Neutrophil (primary cell): ENCODE measurements around the gene KHDRBS2.

Experiments
- H3K27ac ChIP-seq: fragments of 200-600 bp; sonication (generic); 2 replicates; pipeline ENCODE4 v1.5.1; 2016; ENCODE audit warnings: mild to moderate bottlenecking, moderate library complexity
- H3K27me3 ChIP-seq: fragments of 200-600 bp; sonication (generic); 2 replicates; pipeline ENCODE4 v1.6.0; 2016; ENCODE audit warnings: mild to moderate bottlenecking
- H3K36me3 ChIP-seq: fragments of 200-600 bp; sonication (generic); 2 replicates; pipeline ENCODE4 v1.5.1; 2017
- H3K4me1 ChIP-seq, 2 experiments: fragments of 200-600 bp in 1 of 2; sonication (generic) in 1 of 2; 1 replicate in 1 of 2; 2 replicates in 1 of 2; pipeline versions ENCODE4 v1.5.1 to v1.6.1; 2013 to 2016; ENCODE audit warnings: low read depth in 1 of 2, low read length in 1 of 2, mild to moderate bottlenecking in 1 of 2, moderate library complexity in 1 of 2; ENCODE audit not compliant: control insufficient read depth in 1 of 2, insufficient read depth in 1 of 2
- H3K4me3 ChIP-seq, 2 experiments: fragments of 200-600 bp in 1 of 2; sonication (generic) in 1 of 2; 1 replicate in 1 of 2; 2 replicates in 1 of 2; pipeline ENCODE4 v1.5.1; 2013 to 2016; ENCODE audit warnings: low read depth in 1 of 2, low read length in 1 of 2, mild to moderate bottlenecking in 1 of 2, moderate library complexity in 1 of 2
- H3K9me3 ChIP-seq: fragments of 200-600 bp; sonication (generic); 2 replicates; pipeline ENCODE4 v1.5.1; 2016
- TF ChIP-seq, protein P1 (sequence below): fragments of 200-600 bp; sonication (generic); IDR thresholded peaks from 2 replicates; pipeline ENCODE4 v1.5.1; 2016; ENCODE audit warnings: antibody characterized with exemption

KHDRBS2 gene

DNA sequence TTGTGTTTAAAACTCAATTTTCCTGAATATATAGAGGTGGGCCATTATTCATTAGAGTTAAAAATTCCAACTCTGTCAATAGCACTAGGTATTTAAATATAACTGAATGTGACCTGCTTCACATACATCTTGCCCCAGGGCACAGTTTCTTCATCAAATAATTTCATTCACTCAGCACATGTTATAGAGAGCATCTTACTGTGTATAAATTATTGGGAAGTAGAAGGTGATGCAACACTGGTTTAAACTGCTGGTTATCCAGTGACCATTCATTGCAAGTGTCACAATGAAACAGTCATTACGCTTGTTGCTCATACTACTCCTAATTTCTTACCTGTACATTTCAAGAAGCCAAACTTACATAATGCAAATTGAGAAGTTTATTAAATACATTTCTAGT lies 93.4 kb downstream of the KHDRBS2 start:
- Histone ChIP-seq H3K27me3 (no peaks in the 10 kb centered on the region), H3K4me1 (no peaks in the 10 kb centered on the region), H3K27ac (no peak overlapping the region), H3K4me3 (no peak overlapping the region), H3K36me3 (no peaks in the 10 kb centered on the region), H3K9me3 (no peaks in the 10 kb centered on the region)
- TF ChIP-seq, protein P1, sequence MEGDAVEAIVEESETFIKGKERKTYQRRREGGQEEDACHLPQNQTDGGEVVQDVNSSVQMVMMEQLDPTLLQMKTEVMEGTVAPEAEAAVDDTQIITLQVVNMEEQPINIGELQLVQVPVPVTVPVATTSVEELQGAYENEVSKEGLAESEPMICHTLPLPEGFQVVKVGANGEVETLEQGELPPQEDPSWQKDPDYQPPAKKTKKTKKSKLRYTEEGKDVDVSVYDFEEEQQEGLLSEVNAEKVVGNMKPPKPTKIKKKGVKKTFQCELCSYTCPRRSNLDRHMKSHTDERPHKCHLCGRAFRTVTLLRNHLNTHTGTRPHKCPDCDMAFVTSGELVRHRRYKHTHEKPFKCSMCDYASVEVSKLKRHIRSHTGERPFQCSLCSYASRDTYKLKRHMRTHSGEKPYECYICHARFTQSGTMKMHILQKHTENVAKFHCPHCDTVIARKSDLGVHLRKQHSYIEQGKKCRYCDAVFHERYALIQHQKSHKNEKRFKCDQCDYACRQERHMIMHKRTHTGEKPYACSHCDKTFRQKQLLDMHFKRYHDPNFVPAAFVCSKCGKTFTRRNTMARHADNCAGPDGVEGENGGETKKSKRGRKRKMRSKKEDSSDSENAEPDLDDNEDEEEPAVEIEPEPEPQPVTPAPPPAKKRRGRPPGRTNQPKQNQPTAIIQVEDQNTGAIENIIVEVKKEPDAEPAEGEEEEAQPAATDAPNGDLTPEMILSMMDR = no peak

DNA sequence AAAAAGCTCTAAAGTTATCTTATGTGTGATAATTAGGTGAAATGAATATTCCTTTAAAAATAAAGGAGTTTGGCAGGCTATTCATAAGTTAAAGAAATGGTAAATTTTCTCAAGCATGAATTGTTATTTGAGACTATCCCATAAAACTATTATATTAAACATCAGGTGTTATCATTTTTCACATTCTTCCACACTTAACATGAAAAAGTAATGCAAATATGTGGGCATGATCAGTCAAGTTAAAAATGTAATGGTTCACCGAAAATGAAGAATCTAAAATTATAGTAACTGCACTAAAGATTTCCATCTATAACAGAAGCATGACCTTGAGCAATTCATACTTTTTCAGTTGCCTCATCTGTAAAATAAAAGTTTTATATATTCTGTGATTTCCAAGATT lies 110.8 kb downstream of the KHDRBS2 start:
- no peaks in the 10 kb centered on the region for H3K9me3 ChIP-seq
- no peaks in the 10 kb centered on the region for H3K4me1 ChIP-seq
- H3K27me3 ChIP-seq = no peaks in the 10 kb centered on the region
- no peak overlapping the region for H3K27ac ChIP-seq
- H3K4me3 ChIP-seq = no peak overlapping the region
- TF ChIP-seq, protein P1 = no peak
- H3K36me3 ChIP-seq = no peaks in the 10 kb centered on the region

DNA sequence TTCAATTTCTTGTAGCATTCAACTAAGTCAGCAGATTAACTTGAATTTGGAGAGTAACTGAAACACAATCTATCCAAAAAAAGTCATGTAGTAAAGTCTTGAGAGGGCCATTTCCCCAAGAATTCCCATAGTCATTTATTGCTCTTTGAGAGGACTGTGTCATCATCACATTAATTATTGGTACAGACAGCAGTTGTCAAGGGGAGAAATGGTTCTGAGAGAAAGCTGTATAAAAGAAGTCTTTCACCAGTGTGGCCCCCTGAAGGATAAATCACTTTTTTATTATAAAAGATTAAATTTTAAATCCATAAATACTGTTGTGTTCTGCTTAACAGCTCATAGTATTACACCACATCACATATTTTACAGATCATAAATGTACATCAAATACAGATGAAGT lies 111.5 kb downstream of the KHDRBS2 start:
- Histone ChIP-seq H3K4me1 (no peaks in the 10 kb centered on the region), H3K4me3 (no peak overlapping the region), H3K36me3 (no peaks in the 10 kb centered on the region), H3K9me3 (no peaks in the 10 kb centered on the region), H3K27me3 (no peaks in the 10 kb centered on the region), H3K27ac (no peak overlapping the region)
- TF ChIP-seq, protein P1 = no peak

DNA sequence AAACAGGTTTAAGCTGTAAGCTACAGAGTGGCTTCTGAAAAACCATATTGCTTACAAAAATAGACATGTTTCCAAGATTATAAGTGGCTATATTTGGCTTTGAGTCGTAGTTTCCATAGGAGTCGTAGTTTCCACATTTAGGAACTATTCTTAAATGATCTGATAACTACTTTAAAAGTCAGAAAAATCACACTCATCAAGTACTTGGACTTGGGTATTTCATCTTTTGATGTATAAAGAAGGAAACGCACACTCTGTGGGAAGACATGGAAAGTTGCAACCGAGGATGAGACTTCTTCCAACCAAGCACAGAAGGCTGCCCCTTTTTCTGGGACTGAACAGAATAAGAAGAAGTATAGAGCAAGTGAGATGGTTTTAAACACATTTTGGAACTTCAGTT lies 118.3 kb downstream of the KHDRBS2 start:
- no peaks in the 10 kb centered on the region for H3K4me1 ChIP-seq
- H3K36me3 ChIP-seq = no peaks in the 10 kb centered on the region
- H3K9me3 ChIP-seq = no peaks in the 10 kb centered on the region

DNA sequence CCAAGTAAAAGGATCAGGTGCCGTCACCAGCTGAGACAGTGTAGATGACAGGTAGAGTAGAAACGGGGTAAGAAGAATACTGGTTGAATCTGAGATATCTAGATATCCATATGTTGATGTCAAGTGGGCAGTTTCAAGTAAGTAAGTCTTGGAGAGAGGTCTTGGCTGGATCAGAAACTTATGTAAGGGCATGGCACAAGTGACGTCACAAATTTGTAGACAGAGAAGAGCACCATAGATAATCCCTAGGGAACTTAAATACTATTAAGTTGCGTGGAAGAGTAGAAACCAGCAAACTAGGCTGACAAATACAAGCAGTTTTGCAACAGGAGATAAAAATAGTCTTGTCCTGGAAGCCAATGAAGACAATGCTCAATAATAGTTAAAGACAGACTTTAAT lies 123.2 kb downstream of the KHDRBS2 start:
- Histone ChIP-seq H3K27ac (no peak overlapping the region), H3K4me3 (no peak overlapping the region), H3K9me3 (no peaks in the 10 kb centered on the region), H3K36me3 (no peaks in the 10 kb centered on the region), H3K27me3 (no peaks in the 10 kb centered on the region), H3K4me1 (no peaks in the 10 kb centered on the region)
- TF ChIP-seq, protein P1 = no peak

More for the DNA sequence above, 118.3 kb downstream of the KHDRBS2 start:
- Histone ChIP-seq H3K27me3 (no peaks in the 10 kb centered on the region), H3K27ac (no peak overlapping the region), H3K4me3 (no peak overlapping the region)
- TF ChIP-seq, protein P1 = no peak

DNA sequence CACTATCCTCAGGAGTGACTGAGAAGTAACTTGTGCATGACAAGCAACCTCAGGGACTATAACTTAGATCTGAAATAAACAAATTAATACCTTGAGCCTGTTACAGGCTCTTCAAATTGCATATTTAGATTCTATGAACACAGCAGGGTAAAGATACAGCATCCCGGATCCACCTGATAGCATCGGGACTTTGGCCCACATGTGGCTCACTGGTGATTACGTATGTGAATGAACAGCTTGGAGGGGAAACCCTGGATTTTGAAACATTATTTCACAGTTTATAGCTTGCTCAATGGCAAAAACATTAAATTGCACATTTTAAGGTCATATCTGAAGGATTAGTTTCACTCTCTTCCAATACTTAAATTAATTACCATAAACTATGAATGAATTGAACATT lies 133.2 kb downstream of the KHDRBS2 start:
- Histone ChIP-seq H3K4me1 (no peaks in the 10 kb centered on the region), H3K27ac (no peak overlapping the region), H3K27me3 (no peaks in the 10 kb centered on the region), H3K36me3 (no peaks in the 10 kb centered on the region), H3K4me3 (no peak overlapping the region), H3K9me3 (no peaks in the 10 kb centered on the region)
- TF ChIP-seq, protein P1 = no peak
